GM13977 (cell line): ENCODE data around the gene MZB1.

Experiments
- DNase-seq: peaks from one replicate; pipeline ENCODE4 v3.0.0; 2012; ENCODE audit warnings: low spot score
- CTCF ChIP-seq: IDR thresholded peaks from 2 replicates; pipeline ENCODE4 v1.5.1; 2012; ENCODE audit warnings: mild to moderate bottlenecking, control low read depth; ENCODE audit not compliant: insufficient read depth; ENCODE audit errors: extremely low read depth, missing control alignments
- in situ Hi-C: fragments of 300-500 bp; cut with MboI; formaldehyde crosslinking; loops from one replicate; pipeline ENCODE4 v1.12.0; 2022; ENCODE audit warnings: low sequenced_read_pairs, low pct_unique_long_range_greater_than_20kb, mixed read lengths, inconsistent platforms; ENCODE audit not compliant: unreplicated experiment

Gene MZB1

GRCh38 chr5:139404484-139404840, 14.7 kb upstream of the MZB1 start:
- DNase-seq, result no peak
- in situ Hi-C loops, result no loop called here
- TF ChIP-seq CTCF, result no peak

DNA sequence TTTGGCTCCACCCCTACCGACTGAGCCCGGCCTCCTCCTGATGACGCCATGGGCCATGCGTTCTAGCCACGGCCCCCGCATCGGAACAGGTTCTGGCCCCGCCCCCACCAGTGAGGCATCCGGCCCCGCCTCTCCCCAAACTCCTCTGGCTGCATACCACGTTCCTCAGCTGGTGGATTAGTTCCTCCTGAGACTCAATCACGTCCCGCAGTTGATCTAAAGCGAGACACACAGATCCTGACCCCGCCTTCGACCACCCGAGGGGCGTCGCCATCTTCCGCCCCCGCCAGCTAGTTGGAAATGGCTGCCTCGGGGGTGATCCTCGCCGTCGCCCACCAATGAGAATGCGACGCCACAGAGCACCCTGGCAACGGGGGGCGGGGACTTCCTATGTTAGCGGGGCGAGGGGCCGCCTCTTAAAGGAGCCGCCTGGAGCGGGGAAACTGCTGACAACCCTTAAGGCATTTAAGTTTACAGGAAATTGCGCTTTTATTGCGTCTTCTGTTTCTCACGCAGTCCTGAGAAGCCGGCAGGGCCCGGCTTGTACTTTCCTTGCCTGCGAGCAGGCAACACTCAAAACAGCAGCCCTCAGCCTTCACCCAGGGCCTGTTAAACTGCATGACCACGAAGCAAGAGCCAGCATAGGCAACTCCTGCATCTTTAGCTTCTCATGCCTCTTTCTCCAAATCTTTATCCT, 14.2 kb upstream of the MZB1 start, which contains the start of gene SPATA24:
TSS of gene SPATA24 (minus strand) at position 303 of the 697 bp plus-strand sequence. CDS start at position 274, 29 bp downstream.
- in situ Hi-C loops, result no loop called here
- TF ChIP-seq CTCF, result no peak
- DNase-seq, result peak; percentile 93

DNA sequence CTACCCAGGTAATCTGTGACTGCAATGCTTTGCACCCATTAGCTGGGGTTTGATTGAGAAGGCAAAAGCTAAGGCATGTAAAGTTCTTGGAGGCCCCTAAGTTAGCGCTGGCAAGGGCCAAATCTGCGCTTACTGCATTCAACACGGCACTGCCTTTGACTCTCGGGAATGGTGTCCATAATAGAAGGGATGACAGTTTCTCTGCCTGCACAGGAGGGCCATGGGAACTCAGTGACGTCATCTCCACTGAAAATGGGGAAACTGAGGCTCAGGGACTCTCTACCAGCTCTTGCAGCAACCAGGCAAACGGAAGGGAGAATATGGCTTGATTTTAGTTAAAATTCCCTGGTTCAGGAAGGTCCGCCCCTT, 13.7 kb upstream of the MZB1 start:
- DNase-seq, result no peak
- in situ Hi-C loops, result no loop called here
- no peak for TF ChIP-seq CTCF

DNA sequence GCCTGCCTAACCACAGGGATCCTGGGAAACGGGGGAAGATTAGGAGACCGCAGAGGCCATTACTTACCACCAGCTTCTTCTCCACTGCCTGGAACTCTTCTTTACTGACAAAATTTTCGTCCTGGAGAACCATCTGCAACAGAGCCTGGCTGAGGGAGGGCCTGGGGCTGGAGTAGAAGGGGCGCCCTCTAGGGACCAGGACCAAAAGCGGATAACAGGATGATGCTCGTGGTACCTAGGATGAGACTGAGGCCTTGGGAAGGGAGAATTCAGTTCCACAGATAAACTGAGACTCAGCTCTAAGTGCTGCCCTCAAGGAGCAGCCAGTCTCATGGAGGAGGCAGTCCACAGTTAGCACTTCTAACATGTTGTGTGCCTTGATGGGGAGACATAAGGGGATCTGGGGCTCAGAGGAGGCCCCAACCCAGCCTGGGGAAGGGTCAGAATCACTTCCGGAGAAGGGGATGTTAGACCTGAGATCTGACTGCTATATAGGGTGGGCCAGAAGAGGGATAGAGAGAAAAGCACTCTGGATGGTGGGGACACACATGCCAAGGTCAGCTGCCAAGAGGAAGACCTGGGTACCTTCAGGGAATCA, 12.9 kb upstream of the MZB1 start:
- in situ Hi-C loops, result no loop called here
- peak; percentile 71 for TF ChIP-seq CTCF
- DNase-seq, result no peak

DNA sequence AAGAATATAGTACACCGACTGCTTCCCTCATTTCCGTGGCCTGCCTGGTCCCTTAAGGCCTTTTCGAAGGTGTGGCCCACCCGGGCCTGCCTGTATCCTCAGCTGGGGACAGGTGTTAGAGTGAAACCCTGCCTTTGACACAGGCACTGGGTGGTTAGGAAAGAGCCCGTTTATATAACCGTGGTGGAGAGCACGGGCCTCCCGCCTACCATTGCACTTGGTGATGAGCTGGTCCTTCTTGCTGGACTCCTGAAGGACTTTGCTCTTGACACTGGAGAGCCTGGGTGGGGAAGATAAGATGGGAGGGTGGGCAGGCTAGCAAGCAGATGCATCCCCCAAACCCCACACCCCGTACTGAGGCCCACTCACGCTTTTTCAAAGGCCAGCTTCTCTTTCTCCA, 11.8 kb upstream of the MZB1 start:
- in situ Hi-C loops, result no loop called here
- no peak for TF ChIP-seq CTCF
- DNase-seq, result no peak

GRCh38 chr5:139399501-139400121, 9.9 kb upstream of the MZB1 start:
- in situ Hi-C loops, result no loop called here
- TF ChIP-seq CTCF, result no peak
- DNase-seq, result peak; percentile 86
